HG03439 (cell line): ENCODE results near the gene SLC36A1.
"Not testable (repeated sequence)": the region's sequence is repeated elsewhere in the genome, so short reads cannot be mapped to it uniquely, and the experiment has no call there.

Source experiments
- ATAC-seq: cut with Tn5 transposase; IDR thresholded peaks from one replicate; pipeline ENCODE4 v1.9.1; 2021; ENCODE audit warnings: mild to moderate bottlenecking, moderate library complexity; ENCODE audit not compliant: unreplicated experiment

The SLC36A1 gene

GRCh38 chr5:151483176-151483575, 35.8 kb downstream of the SLC36A1 start:
- ATAC-seq = no peak

GRCh38 chr5:151483647-151484046, 36.2 kb downstream of the SLC36A1 start:
- no peak for ATAC-seq

- ATAC-seq = no peak
Observed at GRCh38 chr5:151487544-151487943, 40.1 kb downstream of the SLC36A1 start.

- ATAC-seq = no peak
Observed at GRCh38 chr5:151490627-151491026, 43.2 kb downstream of the SLC36A1 start.

GRCh38 chr5:151491062-151491461, 43.7 kb downstream of the SLC36A1 start:
- ATAC-seq = no peak

GRCh38 chr5:151492729-151493128, 45.3 kb downstream of the SLC36A1 start:
- no peak for ATAC-seq

- no peak for ATAC-seq
Observed at GRCh38 chr5:151493665-151494064, 46.3 kb downstream of the SLC36A1 start.

GRCh38 chr5:151495320-151495719, 47.9 kb downstream of the SLC36A1 start:
- ATAC-seq = no peak

- ATAC-seq = no peak
Observed at GRCh38 chr5:151496041-151496484, 48.7 kb downstream of the SLC36A1 start.

GRCh38 chr5:151497391-151498002, 50.1 kb downstream of the SLC36A1 start:
- ATAC-seq = no peak

GRCh38 chr5:151498395-151499155, 51.2 kb downstream of the SLC36A1 start:
- ATAC-seq = no peak

GRCh38 chr5:151499501-151500035, 52.2 kb downstream of the SLC36A1 start:
- ATAC-seq = no peak

GRCh38 chr5:151504006-151504405, 56.6 kb downstream of the SLC36A1 start:
- no peak for ATAC-seq

GRCh38 chr5:151508308-151508707, 60.9 kb downstream of the SLC36A1 start:
- ATAC-seq = not testable (repeated sequence)

- ATAC-seq = no peak
Observed at GRCh38 chr5:151509231-151509630, 61.8 kb downstream of the SLC36A1 start.

GRCh38 chr5:151509836-151510235, 62.4 kb downstream of the SLC36A1 start:
- ATAC-seq = no peak

- ATAC-seq = no peak
Observed at GRCh38 chr5:151517122-151517920, 69.9 kb downstream of the SLC36A1 start.

- ATAC-seq = no peak
Observed at GRCh38 chr5:151520294-151520693, 72.9 kb downstream of the SLC36A1 start.

- ATAC-seq = no peak
Observed at GRCh38 chr5:151522226-151522625, 74.8 kb downstream of the SLC36A1 start.

- ATAC-seq = peak; percentile 85
Observed at GRCh38 chr5:151523335-151523734, 75.9 kb downstream of the SLC36A1 start.

GRCh38 chr5:151528153-151528552, 80.8 kb downstream of the SLC36A1 start:
- no peak for ATAC-seq
